Naive thymus-derived CD4-positive, alpha-beta T cell (primary cell): ENCODE measurements around the gene SEPTIN7. TPM values are rescaled to one million over a fixed set of nuclear protein-coding genes. Genes with fewer than 3 reads are reported as not detected.

ENCODE experiments used
- ATAC-seq: fragments of 150-1000 bp; cut with Tn5 transposase; 2 replicates; pipeline ENCODE4 v1.10.0; 2021; ENCODE audit warnings: mild to moderate bottlenecking, moderate library complexity
- CTCF ChIA-PET: fragments of 350-600 bp; sonication (Branson Sonifier 250); formaldehyde crosslinking; loops from one replicate; lab custom pipeline; 2021; ENCODE audit warnings: antibody characterized with exemption; lab: Charles Lee
- POLR2A ChIA-PET: fragments of 350-600 bp; sonication (Branson Sonifier 250); formaldehyde crosslinking; loops from one replicate; lab custom pipeline; 2021; ENCODE audit warnings: antibody characterized with exemption, inconsistent platforms; lab: Charles Lee
- DNase-seq, 9 donors: peaks; one replicate each; pipeline versions ENCODE4 v3.0.0 to v3.0.0-alpha.2; 2020 to 2022; ENCODE audit warnings: mixed read lengths in 1 of 9
- H3K27ac ChIP-seq: one replicate; pipeline ENCODE4 v1.7.0; 2013; ENCODE audit warnings: mild to moderate bottlenecking, low read depth, low read length, moderate library complexity
- H3K27me3 ChIP-seq, 2 donors: one replicate each; pipeline ENCODE4 v1.7.0; 2013; ENCODE audit warnings: low read length in 2 of 2, mild to moderate bottlenecking in 2 of 2, moderate library complexity in 2 of 2; ENCODE audit not compliant: control insufficient read depth in 2 of 2, insufficient read depth in 2 of 2
- H3K36me3 ChIP-seq, 3 experiments: 1 replicate in 2 of 3; 2 replicates in 1 of 3; pipeline ENCODE4 v1.7.0; 2013; ENCODE audit warnings: low read length in 3 of 3, mild to moderate bottlenecking in 3 of 3, moderate library complexity in 1 of 3; ENCODE audit not compliant: insufficient read depth in 3 of 3, control insufficient read depth in 2 of 3
- H3K4me1 ChIP-seq, 2 donors: one replicate each; pipeline ENCODE4 v1.7.0; 2013; ENCODE audit warnings: low read length in 2 of 2, mild to moderate bottlenecking in 2 of 2, moderate library complexity in 1 of 2; ENCODE audit not compliant: control insufficient read depth in 2 of 2, insufficient read depth in 2 of 2
- H3K4me3 ChIP-seq: 2 replicates; pipeline ENCODE4 v1.7.0; 2013; ENCODE audit warnings: mild to moderate bottlenecking, low read length
- H3K9me3 ChIP-seq, 3 experiments: 1 replicate in 2 of 3; 2 replicates in 1 of 3; pipeline ENCODE4 v1.7.0; 2013; ENCODE audit warnings: low read length in 3 of 3; ENCODE audit not compliant: control insufficient read depth in 2 of 3
- H3K27ac Mint-ChIP-seq, 9 donors: one replicate each; pipeline ENCODE4 v1.8.0; 2020 to 2022; ENCODE audit warnings: mixed read lengths in 9 of 9, mild to moderate bottlenecking in 8 of 9, moderate library complexity in 5 of 9, inconsistent platforms in 2 of 9
- H3K27me3 Mint-ChIP-seq, 5 donors: one replicate each; pipeline ENCODE4 v1.8.0; 2021 to 2022; ENCODE audit warnings: mixed read lengths in 5 of 5, mild to moderate bottlenecking in 1 of 5
- H3K36me3 Mint-ChIP-seq, 5 donors: one replicate each; pipeline ENCODE4 v1.8.0; 2020 to 2022; ENCODE audit warnings: mixed read lengths in 5 of 5, mild to moderate bottlenecking in 3 of 5, inconsistent platforms in 1 of 5
- H3K4me1 Mint-ChIP-seq, 7 donors: one replicate each; pipeline ENCODE4 v1.8.0; 2020 to 2022; ENCODE audit warnings: mixed read lengths in 7 of 7, mild to moderate bottlenecking in 3 of 7, inconsistent platforms in 1 of 7
- H3K4me3 Mint-ChIP-seq, 10 donors: one replicate each; pipeline ENCODE4 v1.8.0; 2020 to 2022; ENCODE audit warnings: mild to moderate bottlenecking in 10 of 10, mixed read lengths in 10 of 10, moderate library complexity in 6 of 10, inconsistent platforms in 2 of 10
- H3K9me3 Mint-ChIP-seq, 11 donors: one replicate each; pipeline ENCODE4 v1.8.0; 2020 to 2022; ENCODE audit warnings: mixed read lengths in 11 of 11, mild to moderate bottlenecking in 4 of 11, inconsistent platforms in 1 of 11, moderate library complexity in 1 of 11
- intact Hi-C, 2 donors: fragments of 100-400 bp; cut with micrococcal nuclease; formaldehyde crosslinking; loops; one replicate each; pipeline ENCODE4 v1.15.1; 2023
- polyA plus RNA-seq, 2 donors: library from polyadenylated mRNA; unstranded; fragments of 300-500 nt; fragmentation: Illumina TruSeq; gene quantifications; one replicate each; pipeline ENCODE4 v1.2.3, GENCODE V29; 2021
- total RNA-seq, 6 experiments: library from RNA in 5 of 6; stranded (reverse) in 5 of 6; gene quantifications; 1 replicate in 5 of 6; 2 replicates in 1 of 6; pipeline ENCODE4 v1.2.3 and lab custom pipeline; 2021 to 2026

Gene SEPTIN7
- total and polyA plus RNA-seq, 7 experiments from 2014 or later: 174 to 566 (median 197) TPM

- Histone ChIP-seq H3K27ac (no peak overlapping the region), H3K9me3 (no peaks in the 10 kb centered on the region), H3K27me3 (no peaks in the 10 kb centered on the region), H3K36me3 (peaks cover 7 to 9% (median 7%) of the 10 kb centered on the region in 3 experiments), H3K4me1 (peaks cover 8 to 31% of the 10 kb centered on the region in 2 donors), H3K4me3 (no peak overlapping the region)
- H3K27me3 Mint-ChIP-seq: no peaks in the 10 kb centered on the region
- peaks cover 22 to 67% (median 53%) of the 10 kb centered on the region in 7 donors for H3K4me1 Mint-ChIP-seq
- H3K36me3 Mint-ChIP-seq: peaks cover 0 to 35% (median 17%) of the 10 kb centered on the region in 5 donors
- no peak overlapping the region for H3K27ac Mint-ChIP-seq
- ChIA-PET POLR2A (no interaction called here), CTCF (no interaction called here)
- no peak for ATAC-seq
- H3K4me3 Mint-ChIP-seq: peak overlapping the region in 3 of 10 donors; percentile 4 to 37 (median 19)
- intact Hi-C loops: no loop called here
- no peak for DNase-seq
- peaks cover 0 to 3% (median 0%) of the 10 kb centered on the region in 11 donors for H3K9me3 Mint-ChIP-seq
Measured at GRCh38 chr7:35828817-35829216, 28.0 kb downstream of the SEPTIN7 start.

- H3K36me3 ChIP-seq: peaks cover 7 to 22% (median 7%) of the 10 kb centered on the region in 3 experiments
- Mint-ChIP-seq H3K4me3 (peak overlapping the region in 3 of 10 donors; percentile 9 to 46 (median 22)), H3K9me3 (peaks cover 0 to 3% (median 0%) of the 10 kb centered on the region in 11 donors), H3K27ac (peak overlapping the region in 5 of 9 donors; percentile 1 to 41 (median 23)), H3K27me3 (no peaks in the 10 kb centered on the region), H3K36me3 (peaks cover 5 to 53% (median 29%) of the 10 kb centered on the region in 5 donors), H3K4me1 (peaks cover 22 to 84% (median 68%) of the 10 kb centered on the region in 7 donors)
- H3K4me1 ChIP-seq: peaks cover 4 to 17% of the 10 kb centered on the region in 2 donors
- no peaks in the 10 kb centered on the region for H3K9me3 ChIP-seq
- ChIA-PET POLR2A (interaction anchor here (0.9 kb wide), 1 partner anchor 31 kb away, joined by 3 read pairs; the partner anchor contains the start of gene SEPTIN7), CTCF (no interaction called here)
- no peaks in the 10 kb centered on the region for H3K27me3 ChIP-seq
- no peak overlapping the region for H3K4me3 ChIP-seq
- no peak for DNase-seq
- intact Hi-C loops: loop anchor here in 1 of 2 donors (2.0 kb wide), 1 partner anchor 30 kb away; the partner anchor contains the start of gene SEPTIN7
- no peak for ATAC-seq
- H3K27ac ChIP-seq: no peak overlapping the region
Measured at GRCh38 chr7:35831208-35831607, 30.4 kb downstream of the SEPTIN7 start.

GRCh38 chr7:35839860-35840854 is 39.3 kb downstream of the SEPTIN7 start:
- H3K4me3 Mint-ChIP-seq: peak overlapping the region in 2 of 10 donors; percentile 9 to 13

GRCh38 chr7:35846816-35847412 is 46.1 kb downstream of the SEPTIN7 start:
- H3K27me3 ChIP-seq: no peaks in the 10 kb centered on the region
- ATAC-seq: no peak
- POLR2A ChIA-PET: no interaction called here
- no peaks in the 10 kb centered on the region for H3K9me3 ChIP-seq
- DNase-seq: no peak
- no peak overlapping the region for H3K4me3 ChIP-seq
- intact Hi-C loops: no loop called here
- H3K27ac ChIP-seq: no peak overlapping the region
- no peak overlapping the region for H3K4me3 Mint-ChIP-seq
- CTCF ChIA-PET: interaction anchor here (1.1 kb wide), 1 partner anchor 23 kb away, joined by 3 read pairs; no protein-coding TSS in a partner anchor
- no peaks in the 10 kb centered on the region for H3K9me3 Mint-ChIP-seq
- H3K36me3 Mint-ChIP-seq: peaks cover 0 to 40% (median 20%) of the 10 kb centered on the region in 5 donors
- peaks cover 7 to 79% (median 61%) of the 10 kb centered on the region in 7 donors for H3K4me1 Mint-ChIP-seq
- no peaks in the 10 kb centered on the region for H3K27me3 Mint-ChIP-seq
- H3K4me1 ChIP-seq: no peaks in the 10 kb centered on the region
- H3K36me3 ChIP-seq: peaks cover 0 to 22% (median 0%) of the 10 kb centered on the region in 3 experiments
- peak overlapping the region in 1 of 9 donors; percentile 17 for H3K27ac Mint-ChIP-seq

More at GRCh38 chr7:35839860-35840854, 39.3 kb downstream of the SEPTIN7 start:
- no peaks in the 10 kb centered on the region for H3K9me3 ChIP-seq
- Mint-ChIP-seq H3K27me3 (no peaks in the 10 kb centered on the region), H3K27ac (peak overlapping the region in 1 of 9 donors; percentile 56), H3K36me3 (peaks cover 5 to 41% (median 25%) of the 10 kb centered on the region in 5 donors), H3K4me1 (peaks cover 9 to 66% (median 58%) of the 10 kb centered on the region in 7 donors), H3K9me3 (no peaks in the 10 kb centered on the region)
- intact Hi-C loops: no loop called here
- no peak for DNase-seq
- POLR2A ChIA-PET: no interaction called here
- CTCF ChIA-PET: no interaction called here
- ATAC-seq: no peak
- H3K4me3 ChIP-seq: no peak overlapping the region
- H3K27ac ChIP-seq: no peak overlapping the region
- peaks cover 0 to 14% (median 0%) of the 10 kb centered on the region in 3 experiments for H3K36me3 ChIP-seq
- H3K27me3 ChIP-seq: no peaks in the 10 kb centered on the region
- H3K4me1 ChIP-seq: no peaks in the 10 kb centered on the region

GRCh38 chr7:35848725-35849124 is 47.9 kb downstream of the SEPTIN7 start:
- Histone ChIP-seq H3K36me3 (peaks cover 0 to 15% (median 0%) of the 10 kb centered on the region in 3 experiments), H3K27ac (no peak overlapping the region), H3K4me3 (no peak overlapping the region), H3K27me3 (no peaks in the 10 kb centered on the region), H3K9me3 (no peaks in the 10 kb centered on the region), H3K4me1 (no peaks in the 10 kb centered on the region)
- POLR2A ChIA-PET: no interaction called here
- intact Hi-C loops: no loop called here
- Mint-ChIP-seq H3K4me1 (peaks cover 12 to 79% (median 59%) of the 10 kb centered on the region in 7 donors), H3K27ac (peak overlapping the region in 3 of 9 donors; percentile 17 to 63 (median 61)), H3K36me3 (peaks cover 0 to 38% (median 23%) of the 10 kb centered on the region in 5 donors), H3K27me3 (no peaks in the 10 kb centered on the region), H3K9me3 (no peaks in the 10 kb centered on the region), H3K4me3 (peak overlapping the region in 2 of 10 donors; percentile 7)
- DNase-seq (no peak), ATAC-seq (no peak)
- CTCF ChIA-PET: no interaction called here

GRCh38 chr7:35849158-35849831 is 48.4 kb downstream of the SEPTIN7 start:
- no peaks in the 10 kb centered on the region for H3K9me3 ChIP-seq
- H3K27ac ChIP-seq: no peak overlapping the region
- ChIA-PET POLR2A (no interaction called here), CTCF (no interaction called here)
- Mint-ChIP-seq H3K27me3 (no peaks in the 10 kb centered on the region), H3K36me3 (peaks cover 0 to 38% (median 23%) of the 10 kb centered on the region in 5 donors), H3K27ac (peak overlapping the region in 3 of 9 donors; percentile 19 to 81 (median 60)), H3K4me3 (peak overlapping the region in 2 of 10 donors; percentile 7), H3K9me3 (no peaks in the 10 kb centered on the region), H3K4me1 (peaks cover 12 to 79% (median 59%) of the 10 kb centered on the region in 7 donors)
- ATAC-seq (no peak), DNase-seq (no peak)
- intact Hi-C loops: no loop called here
- H3K27me3 ChIP-seq: no peaks in the 10 kb centered on the region
- no peaks in the 10 kb centered on the region for H3K4me1 ChIP-seq
- peaks cover 0 to 11% (median 0%) of the 10 kb centered on the region in 3 experiments for H3K36me3 ChIP-seq
- no peak overlapping the region for H3K4me3 ChIP-seq
